Superior temporal gyrus (tissue), 1 donor: ENCODE results near the gene PMM2.

Source experiments
- DNase-seq: peaks from one replicate; pipeline ENCODE4 v3.0.0-alpha.2; 2016; ENCODE audit errors: extremely low spot score

PMM2 gene

DNA sequence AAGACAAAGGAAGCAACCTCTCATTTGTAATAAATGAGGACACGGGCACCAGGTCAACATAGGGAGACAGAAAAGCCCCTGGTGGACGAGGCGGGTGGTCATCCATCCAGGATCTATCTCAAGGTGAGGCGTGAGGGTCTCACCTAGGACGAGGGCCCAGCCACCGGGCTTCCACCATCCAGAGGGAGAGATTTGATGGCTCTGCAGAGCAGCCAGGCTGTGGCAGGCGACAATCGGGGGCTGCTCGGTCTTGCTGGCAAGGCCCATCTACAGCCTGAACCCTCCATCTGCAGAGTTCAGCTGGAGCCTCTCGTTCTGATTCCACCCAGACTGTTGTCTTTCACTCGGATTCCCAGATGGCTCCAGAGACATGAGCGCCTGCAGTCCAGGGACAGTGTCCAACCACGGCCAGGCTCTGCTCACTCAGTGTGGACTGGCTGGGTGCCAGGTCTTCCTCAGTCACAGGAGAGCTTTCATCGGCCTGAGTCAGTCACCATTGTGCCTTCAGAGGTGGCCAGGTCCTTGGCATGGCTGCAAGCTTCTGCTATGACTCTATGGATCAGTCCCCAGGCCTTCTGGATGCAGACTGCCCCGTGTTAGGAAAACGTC, 90.4 kb downstream of the PMM2 start:
- peak; percentile 81 for DNase-seq

DNA sequence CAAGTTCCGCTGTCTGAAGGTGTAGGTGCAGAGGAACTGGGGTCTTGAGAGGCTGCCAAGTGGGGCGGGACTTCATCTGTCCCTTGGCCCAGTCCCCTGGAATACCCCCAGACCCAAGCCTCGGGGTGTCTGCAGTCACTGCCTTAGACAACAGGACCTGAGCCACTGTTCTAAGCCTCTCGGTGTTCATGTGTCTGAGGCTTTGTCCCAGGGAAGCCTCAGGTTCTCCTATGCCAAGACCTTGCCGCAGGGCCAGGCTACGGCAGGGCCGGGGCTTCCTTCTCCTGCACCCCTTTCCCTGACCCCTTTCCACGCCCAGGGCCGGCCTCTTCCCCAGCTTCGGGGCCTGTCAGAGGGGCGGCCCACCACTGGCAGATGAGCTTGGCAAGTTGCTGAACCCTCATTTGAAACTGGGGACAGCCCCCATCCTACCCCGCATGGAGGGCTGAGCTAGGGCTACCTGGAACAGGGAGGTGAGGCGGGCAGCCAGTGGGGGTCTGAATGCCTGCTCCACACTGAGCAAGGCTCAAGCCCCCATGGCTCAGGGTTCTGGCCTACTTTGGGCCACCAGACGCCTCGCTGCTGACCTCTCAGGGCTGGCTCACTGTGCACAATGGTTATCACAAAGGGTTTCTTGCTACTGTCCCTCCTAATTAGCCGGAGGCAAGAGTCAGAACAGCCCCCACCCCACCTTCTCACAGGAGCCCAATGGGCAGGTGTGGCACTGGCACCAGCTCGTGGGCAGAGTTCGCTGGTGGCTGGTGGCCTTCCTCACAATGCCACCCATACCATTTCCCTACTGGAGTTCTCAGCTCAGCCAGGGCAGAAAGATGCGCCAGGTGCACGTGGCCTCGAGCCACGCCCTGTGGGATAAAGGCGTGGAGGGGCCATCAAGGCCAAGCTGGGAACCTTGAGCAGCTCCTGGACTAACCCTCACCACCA, 91.6 kb downstream of the PMM2 start:
- DNase-seq: no peak

DNA sequence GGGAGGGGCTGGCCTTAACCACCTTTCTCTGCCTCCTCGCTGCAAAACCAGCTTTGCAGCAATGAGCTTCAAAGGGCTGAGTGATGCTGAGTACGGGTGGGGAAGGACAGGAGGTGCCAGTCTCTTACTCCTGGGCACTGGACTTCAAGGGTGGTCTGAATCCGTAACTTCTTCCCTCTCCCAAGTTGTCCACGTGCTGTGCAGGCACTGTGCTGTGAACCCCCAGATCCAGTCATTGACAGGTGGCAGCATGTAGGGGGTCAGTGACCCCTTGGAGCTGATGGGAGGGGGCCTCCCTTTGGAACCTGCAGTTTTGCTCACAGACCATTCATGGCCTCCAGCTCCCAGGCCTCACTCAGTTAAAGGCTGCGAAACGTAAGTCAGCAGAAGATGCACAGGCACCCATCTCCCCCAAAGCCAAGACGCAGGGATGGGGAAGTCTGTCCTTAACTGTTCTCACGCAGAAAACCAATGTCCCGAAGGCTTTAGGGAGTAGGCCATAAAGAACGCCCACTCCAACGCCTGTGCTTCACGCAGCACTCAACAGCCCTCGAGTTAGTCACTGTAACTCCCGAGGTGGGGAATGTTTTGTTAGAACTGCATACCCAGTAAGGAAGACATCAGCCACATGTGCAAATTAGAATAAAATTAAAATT, 92.4 kb downstream of the PMM2 start:
- no peak for DNase-seq

DNA sequence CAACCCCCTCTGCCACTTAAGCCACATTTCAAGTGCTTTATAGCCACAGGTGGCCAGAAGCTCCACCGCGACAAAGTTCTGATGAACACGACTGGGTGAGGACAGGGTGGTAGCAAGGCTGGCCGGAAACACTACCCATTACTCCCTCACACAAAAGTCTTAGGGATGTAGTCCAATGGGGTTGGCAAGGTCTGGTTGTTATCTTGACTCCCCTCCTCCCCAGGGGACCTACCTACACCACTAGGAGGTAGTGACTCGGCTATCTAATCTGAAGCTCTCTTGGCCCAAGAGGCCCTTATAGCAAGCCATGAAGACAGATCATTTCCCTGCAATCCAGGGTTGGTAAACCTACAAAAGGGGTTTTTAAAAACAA, 92.9 kb downstream of the PMM2 start:
- DNase-seq: no peak

DNA sequence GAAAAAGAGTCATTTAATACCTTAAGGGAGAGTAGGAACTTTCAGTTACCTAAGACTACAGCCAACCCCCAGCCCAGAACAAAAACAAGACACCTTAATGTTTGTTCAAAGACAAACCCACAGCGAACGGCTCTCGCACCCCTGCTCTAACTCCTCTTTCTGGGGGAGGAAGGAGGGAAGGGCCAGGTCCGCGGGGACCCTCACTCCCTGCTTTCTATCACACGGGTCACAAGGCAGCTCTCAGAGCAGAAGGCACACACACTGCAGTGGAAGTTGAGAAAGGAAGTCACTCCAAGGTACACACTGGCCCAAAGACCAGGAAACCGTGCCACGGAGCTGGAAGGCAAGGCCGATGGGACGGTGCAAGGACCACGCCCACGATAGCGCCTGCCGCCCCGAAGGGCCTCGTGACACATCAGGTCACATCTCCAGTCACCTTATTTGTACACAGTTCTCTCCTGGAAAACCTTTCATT, 94.5 kb downstream of the PMM2 start:
- DNase-seq: no peak

DNA sequence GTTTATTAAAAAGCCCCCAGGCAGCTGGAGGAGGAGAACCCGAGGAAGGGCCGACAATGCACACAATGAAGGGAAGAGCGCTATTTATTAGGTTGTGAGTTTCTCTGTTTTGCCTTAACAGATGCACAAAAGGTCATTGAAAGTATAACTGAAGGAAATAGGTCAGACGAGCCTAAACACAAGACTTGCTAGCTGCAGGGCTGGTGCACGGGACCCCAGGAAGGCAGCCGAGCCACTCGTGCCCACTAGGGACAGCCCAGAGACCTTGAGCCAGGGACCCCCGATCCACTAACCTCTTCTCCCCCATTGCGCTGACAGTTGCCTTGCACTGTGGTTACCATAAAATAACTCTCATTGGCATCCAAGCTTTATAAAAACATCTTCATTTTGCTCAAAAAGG, 95.8 kb downstream of the PMM2 start:
- DNase-seq: no peak

DNA sequence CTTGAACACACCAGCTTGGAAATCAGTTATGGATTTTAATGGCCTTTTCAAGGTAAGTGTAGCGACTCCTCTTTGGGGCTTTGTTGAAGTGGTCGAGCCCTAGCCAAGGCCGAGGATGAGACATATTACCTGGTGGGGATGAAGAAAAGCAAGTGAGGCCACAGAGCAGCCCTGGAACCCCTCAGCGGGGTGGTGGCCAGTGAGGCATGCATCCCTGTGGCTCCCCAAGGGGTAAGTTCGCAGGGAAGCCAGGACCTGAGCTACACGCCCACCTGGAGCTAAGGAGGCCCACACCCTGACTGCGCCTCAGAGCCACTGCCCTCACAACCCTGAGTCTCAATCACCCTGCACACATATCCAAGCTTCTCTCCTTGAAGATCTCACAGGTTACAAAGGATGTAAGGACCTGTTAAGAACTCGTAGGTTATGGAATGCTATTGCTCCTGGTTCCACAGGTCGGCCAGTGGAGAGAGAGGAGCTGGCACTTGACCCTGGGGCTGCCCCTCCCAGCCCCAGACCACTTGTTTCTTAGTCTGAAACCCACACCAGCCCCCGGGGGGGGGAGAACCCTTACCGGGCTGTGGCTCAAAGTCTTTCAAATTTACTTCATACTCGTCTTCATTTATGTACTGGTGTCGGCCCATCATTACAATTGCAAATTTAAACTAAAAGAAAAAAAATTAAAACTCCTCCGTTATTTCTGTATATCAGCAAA, 96.5 kb downstream of the PMM2 start:
- no peak for DNase-seq

DNA sequence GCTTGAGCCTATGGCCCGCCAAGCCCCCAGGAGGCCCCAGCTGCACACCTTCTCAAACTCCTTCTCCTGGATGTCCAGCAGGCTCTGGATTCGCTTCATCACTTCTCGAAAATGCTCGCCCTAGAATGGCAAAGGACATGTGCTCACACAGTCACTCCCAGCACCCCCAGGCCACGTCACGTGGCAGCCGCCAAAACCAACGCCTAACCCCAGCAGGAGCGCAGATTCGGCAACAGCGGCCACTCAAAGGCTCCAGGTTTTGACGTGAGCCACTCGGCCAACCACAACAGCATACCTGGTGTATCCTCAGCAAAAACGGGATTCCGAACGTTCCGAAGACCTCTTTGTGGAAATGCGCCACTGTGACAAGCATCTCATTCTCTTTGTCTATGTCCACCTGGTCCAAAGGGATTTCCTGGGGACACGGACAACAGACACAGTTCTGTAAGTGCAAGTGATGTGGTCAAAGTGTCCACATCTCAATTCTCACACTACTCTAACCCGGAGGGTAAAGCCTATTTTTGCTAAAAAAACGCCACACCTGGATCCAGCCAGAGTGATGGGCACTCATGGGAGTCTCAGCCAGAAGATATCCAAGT, 97.2 kb downstream of the PMM2 start:
- no peak for DNase-seq

DNA sequence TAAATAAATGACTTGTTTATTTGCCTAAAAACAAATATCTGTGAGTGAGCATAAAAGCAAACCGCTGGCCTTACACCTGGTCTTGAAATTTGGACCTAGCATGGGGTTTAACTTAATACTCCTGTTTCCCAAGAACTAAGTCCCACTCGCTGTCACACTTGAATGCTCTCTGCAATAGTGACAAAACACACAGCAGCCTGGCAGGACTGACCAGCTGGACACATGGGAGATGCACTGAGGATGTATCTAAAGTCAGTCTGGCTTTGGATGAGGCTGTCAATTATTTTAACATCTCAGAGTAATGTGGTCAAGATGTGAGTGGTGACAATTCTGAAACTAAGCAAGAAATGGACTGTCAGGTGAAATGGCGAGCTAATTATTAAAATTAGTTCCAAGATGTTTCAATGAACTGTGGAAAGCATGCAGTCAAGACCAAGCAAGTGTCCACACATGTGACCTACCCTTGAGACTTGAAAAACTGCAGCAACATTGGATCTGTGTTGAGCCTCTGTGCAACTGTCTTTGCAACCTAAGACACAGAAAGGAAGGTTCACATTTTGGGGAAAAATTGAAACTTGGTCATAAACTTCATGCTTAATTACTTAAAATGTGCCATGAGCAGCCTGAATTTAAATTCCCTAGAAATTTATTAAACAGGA, 101.2 kb downstream of the PMM2 start:
- DNase-seq: no peak
